Chondrocyte (in vitro differentiated cells): ENCODE data around the gene CASP9. TPM values are rescaled to one million over a fixed set of nuclear protein-coding genes. Genes with fewer than 3 reads are reported as not detected.
"Not testable (repeated sequence)": the region's sequence is repeated elsewhere in the genome, so short reads cannot be mapped to it uniquely, and the experiment has no call there.

Experiments used
- DNase-seq: peaks from one replicate; pipeline ENCODE4 v3.0.0; 2021; ENCODE audit warnings: mixed read lengths, low spot score
- H3K27ac Mint-ChIP-seq: one replicate; pipeline ENCODE4 v1.8.0; 2021; ENCODE audit warnings: mild to moderate bottlenecking, moderate library complexity, mixed read lengths; ENCODE audit not compliant: unreplicated experiment
- H3K27me3 Mint-ChIP-seq: 2 replicates; pipeline ENCODE4 v1.8.0; 2021; ENCODE audit warnings: low read depth, mixed read lengths
- H3K36me3 Mint-ChIP-seq: 2 replicates; pipeline ENCODE4 v1.8.0; 2021; ENCODE audit warnings: low read depth, mixed read lengths
- H3K4me1 Mint-ChIP-seq: 2 replicates; pipeline ENCODE4 v1.8.0; 2021; ENCODE audit warnings: low read depth, mild to moderate bottlenecking, mixed read lengths
- H3K4me3 Mint-ChIP-seq: one replicate; pipeline ENCODE4 v1.8.0; 2021; ENCODE audit warnings: mild to moderate bottlenecking, moderate library complexity, mixed read lengths; ENCODE audit not compliant: unreplicated experiment
- H3K9me3 Mint-ChIP-seq: 2 replicates; pipeline ENCODE4 v1.8.0; 2021; ENCODE audit warnings: low read depth, mixed read lengths
- total RNA-seq: library from RNA; stranded (reverse); gene quantifications from 3 replicates; pipeline ENCODE4 v1.2.1, GENCODE V29; 2021
- TF ChIP-seq, protein P1 (sequence below): fragments of 200-600 bp; sonication (generic); IDR thresholded peaks from 2 replicates; pipeline ENCODE4 v1.5.0; 2021; ENCODE audit warnings: antibody characterized with exemption, mild to moderate bottlenecking, moderate library complexity

Gene CASP9
- total RNA-seq, 1 donor from 2014 or later: 11.6 TPM

DNA sequence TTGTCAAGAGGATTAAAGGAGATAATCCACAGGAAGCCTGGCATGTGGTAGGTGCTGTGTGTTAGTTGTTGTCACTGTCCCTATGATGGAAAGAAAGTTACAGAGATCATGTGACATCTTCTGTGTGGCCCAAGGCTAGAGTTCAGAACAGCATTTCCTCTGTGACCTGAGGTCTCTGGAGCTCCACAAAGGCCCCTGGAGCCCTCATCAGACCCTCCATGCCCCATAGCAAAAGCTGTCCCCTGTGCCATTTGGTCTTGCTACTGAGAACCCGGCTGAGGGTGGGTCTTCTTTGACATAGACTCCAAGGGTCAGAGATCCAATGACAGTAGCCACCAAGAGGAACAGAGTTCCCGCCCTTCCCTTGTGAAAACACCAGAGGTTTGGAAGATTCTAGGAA, 40.0 kb downstream of the CASP9 start:
- no peak overlapping the region for H3K27ac Mint-ChIP-seq
- H3K9me3 Mint-ChIP-seq: no peaks in the 10 kb centered on the region
- DNase-seq: no peak
- H3K27me3 Mint-ChIP-seq: no peaks in the 10 kb centered on the region
- H3K36me3 Mint-ChIP-seq: peaks cover 3% of the 10 kb centered on the region
- TF ChIP-seq, protein P1, sequence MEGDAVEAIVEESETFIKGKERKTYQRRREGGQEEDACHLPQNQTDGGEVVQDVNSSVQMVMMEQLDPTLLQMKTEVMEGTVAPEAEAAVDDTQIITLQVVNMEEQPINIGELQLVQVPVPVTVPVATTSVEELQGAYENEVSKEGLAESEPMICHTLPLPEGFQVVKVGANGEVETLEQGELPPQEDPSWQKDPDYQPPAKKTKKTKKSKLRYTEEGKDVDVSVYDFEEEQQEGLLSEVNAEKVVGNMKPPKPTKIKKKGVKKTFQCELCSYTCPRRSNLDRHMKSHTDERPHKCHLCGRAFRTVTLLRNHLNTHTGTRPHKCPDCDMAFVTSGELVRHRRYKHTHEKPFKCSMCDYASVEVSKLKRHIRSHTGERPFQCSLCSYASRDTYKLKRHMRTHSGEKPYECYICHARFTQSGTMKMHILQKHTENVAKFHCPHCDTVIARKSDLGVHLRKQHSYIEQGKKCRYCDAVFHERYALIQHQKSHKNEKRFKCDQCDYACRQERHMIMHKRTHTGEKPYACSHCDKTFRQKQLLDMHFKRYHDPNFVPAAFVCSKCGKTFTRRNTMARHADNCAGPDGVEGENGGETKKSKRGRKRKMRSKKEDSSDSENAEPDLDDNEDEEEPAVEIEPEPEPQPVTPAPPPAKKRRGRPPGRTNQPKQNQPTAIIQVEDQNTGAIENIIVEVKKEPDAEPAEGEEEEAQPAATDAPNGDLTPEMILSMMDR: no peak
- no peaks in the 10 kb centered on the region for H3K4me1 Mint-ChIP-seq
- no peak overlapping the region for H3K4me3 Mint-ChIP-seq

DNA sequence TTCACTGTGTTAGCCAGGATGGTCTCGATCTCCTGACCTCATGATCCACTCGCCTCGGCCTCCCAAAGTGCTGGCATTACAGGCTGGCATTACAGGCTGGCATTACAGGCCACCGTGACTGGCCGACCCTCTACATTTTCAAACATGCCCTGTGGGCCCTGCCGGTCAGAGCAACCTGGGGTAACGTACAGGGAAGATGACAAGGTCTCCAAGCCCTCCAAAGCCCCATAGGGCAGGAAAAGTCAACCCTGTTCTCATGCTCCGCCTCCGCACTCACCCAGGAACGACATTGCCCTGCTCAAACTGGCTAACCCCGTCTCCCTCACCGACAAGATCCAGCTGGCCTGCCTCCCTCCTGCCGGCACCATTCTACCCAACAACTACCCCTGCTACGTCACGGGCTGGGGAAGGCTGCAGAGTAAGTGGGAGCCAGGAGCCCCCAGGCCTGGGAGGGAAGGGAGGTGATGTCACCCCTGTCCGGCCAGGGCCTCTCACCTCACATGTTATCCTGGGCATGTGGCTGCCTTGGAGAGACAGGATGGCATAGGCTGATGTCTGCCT, 41.0 kb downstream of the CASP9 start:
- H3K27me3 Mint-ChIP-seq, H3K4me1 Mint-ChIP-seq, H3K27ac Mint-ChIP-seq, H3K36me3 Mint-ChIP-seq, H3K4me3 Mint-ChIP-seq, H3K9me3 Mint-ChIP-seq, DNase-seq: not testable (repeated sequence)

DNA sequence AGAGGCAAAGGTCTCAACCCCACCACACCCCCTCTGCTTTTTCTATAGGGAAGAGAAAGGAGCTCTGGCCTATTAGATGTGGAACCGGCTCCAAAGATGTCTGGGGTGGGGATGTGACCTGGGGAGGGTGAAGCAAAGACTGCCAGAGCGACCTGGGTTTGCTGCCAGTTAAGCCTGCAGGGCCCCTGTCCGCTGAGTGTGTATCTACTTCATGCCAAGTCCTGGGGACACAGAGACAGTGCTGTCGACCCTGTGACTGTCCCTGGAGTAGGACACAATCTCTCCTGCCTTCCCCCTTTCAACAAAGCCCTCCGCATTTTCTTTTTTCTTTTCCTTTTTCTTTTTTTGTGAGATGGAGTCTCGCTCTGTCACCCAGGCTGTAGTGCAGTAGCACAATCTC, 41.6 kb downstream of the CASP9 start:
- H3K4me3 Mint-ChIP-seq, DNase-seq, H3K27me3 Mint-ChIP-seq, H3K27ac Mint-ChIP-seq, H3K36me3 Mint-ChIP-seq, H3K9me3 Mint-ChIP-seq, H3K4me1 Mint-ChIP-seq: not testable (repeated sequence)

DNA sequence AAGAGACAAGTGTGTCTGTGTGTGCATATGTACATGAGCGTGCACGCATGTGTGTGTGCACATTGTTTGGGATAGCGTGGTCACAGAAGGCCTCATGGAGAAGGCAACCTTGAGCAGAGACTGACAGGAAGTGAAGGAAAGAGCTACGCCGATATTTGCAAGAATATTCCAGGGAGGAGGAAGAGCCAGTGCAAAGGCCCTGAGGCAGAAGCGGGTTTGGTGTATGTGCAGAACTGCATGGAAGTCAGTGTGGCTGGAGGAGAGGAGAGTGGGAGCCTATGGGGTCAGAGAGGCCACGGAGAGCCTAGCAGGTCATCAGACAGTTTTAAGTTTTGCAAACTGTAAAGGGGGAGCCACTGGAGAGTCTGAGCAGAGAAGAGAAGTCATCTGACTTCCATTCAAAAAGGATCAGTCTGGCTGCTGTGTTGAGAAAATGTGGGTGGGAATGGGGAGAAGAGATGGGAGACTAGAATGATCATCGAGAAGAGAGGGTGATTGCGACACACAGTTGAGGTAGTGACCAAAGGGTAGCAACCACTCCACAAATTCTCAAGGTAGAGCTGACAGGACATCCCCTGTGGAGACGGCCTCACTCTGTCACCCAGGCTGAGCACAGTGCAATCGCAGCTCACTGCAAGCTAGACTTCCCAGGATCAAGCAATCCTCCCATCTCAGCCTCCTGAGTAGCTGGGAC, 44.2 kb downstream of the CASP9 start:
- TF ChIP-seq, protein P1: no peak
- no peak overlapping the region for H3K4me3 Mint-ChIP-seq
- no peaks in the 10 kb centered on the region for H3K9me3 Mint-ChIP-seq
- DNase-seq: no peak
- no peaks in the 10 kb centered on the region for H3K27me3 Mint-ChIP-seq
- no peaks in the 10 kb centered on the region for H3K4me1 Mint-ChIP-seq
- H3K27ac Mint-ChIP-seq: no peak overlapping the region
- no peaks in the 10 kb centered on the region for H3K36me3 Mint-ChIP-seq

DNA sequence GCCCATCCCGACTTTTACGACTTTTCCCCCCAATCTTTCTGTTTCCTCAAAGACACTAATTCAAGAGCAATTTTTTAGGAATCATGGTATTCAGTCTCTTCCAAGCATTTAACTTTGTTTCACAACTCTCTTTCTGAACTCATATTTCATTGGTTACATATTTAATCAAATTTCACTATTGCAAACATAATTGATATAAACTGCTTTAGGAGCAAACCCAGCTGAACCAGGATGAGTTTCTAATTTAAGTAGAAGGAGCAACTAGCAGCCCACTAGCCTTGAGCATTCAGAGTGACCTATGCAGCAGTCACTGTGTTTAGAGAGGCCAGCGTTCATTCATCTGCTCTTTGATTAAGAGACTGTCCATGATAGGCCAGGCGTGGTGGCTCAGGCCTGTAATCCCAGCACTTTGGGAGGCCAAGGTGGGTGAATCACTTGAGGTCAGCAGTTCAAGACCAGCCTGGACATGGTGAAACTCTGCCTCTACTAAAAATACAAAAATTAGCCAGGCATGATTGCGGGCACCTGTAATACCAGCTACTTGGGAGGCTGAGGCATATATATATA, 46.3 kb downstream of the CASP9 start:
- H3K9me3 Mint-ChIP-seq: no peaks in the 10 kb centered on the region
- no peak for DNase-seq
- H3K4me3 Mint-ChIP-seq: no peak overlapping the region
- H3K36me3 Mint-ChIP-seq: no peaks in the 10 kb centered on the region
- TF ChIP-seq, protein P1: no peak
- H3K4me1 Mint-ChIP-seq: no peaks in the 10 kb centered on the region
- no peak overlapping the region for H3K27ac Mint-ChIP-seq
- H3K27me3 Mint-ChIP-seq: no peaks in the 10 kb centered on the region

DNA sequence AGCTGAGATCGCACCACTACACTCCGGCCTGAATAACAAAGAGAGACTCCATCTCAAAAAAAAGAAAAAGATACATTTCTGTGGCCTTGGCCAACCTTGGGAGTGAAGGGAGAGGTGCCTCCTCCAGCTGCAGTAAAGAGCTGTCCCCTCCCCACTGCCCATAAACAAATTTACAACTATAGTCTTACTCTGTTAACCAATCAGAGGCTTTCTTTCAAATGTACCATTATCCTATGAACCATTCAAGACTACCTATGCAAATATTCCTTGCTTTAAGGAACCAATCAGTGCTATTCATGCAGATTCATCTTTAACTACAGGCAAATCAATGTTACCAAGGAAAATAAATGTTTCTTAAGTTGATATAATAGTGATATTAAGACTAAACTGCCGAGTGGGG, 47.1 kb downstream of the CASP9 start:
- Mint-ChIP-seq H3K27me3 (no peaks in the 10 kb centered on the region), H3K4me1 (no peaks in the 10 kb centered on the region), H3K36me3 (no peaks in the 10 kb centered on the region), H3K4me3 (no peak overlapping the region), H3K27ac (no peak overlapping the region), H3K9me3 (no peaks in the 10 kb centered on the region)
- TF ChIP-seq, protein P1: no peak
- DNase-seq: no peak
